ENCODE measurements around the gene LGMN.
"Not testable (repeated sequence)": the region's sequence is repeated elsewhere in the genome, so short reads cannot be mapped to it uniquely, and the experiment has no call there.

The LGMN gene

GRCh38 chr14:92748259-92749016 lies at the start of gene LGMN:
TSS of gene LGMN (minus strand) at chr14:92748627. CDS start at chr14:92732786, 15,841 bp downstream.
- DNase-seq (ENCODE audit: low read depth): peak; percentile 75

- no peak for DNase-seq (ENCODE audit: low read depth)
Observed at GRCh38 chr14:92794961-92795360, 46.5 kb upstream of the LGMN start.

- DNase-seq (ENCODE audit: low read depth): no peak
Observed at GRCh38 chr14:92794547-92794941, 46.1 kb upstream of the LGMN start.

GRCh38 chr14:92793709-92794546 lies 45.5 kb upstream of the LGMN start, which contains the start of gene GOLGA5:
TSS of gene GOLGA5 (plus strand) at chr14:92794305. CDS start at chr14:92797438, 3,133 bp downstream.
- peak; percentile 99 for DNase-seq (ENCODE audit: low read depth)

GRCh38 chr14:92792885-92793284 lies 44.5 kb upstream of the LGMN start:
- DNase-seq (ENCODE audit: low read depth): no peak

GRCh38 chr14:92789457-92790089 lies 41.1 kb upstream of the LGMN start:
- no peak for DNase-seq (ENCODE audit: low read depth)

- no peak for DNase-seq (ENCODE audit: low read depth)
Observed at GRCh38 chr14:92787554-92787953, 39.1 kb upstream of the LGMN start.

- DNase-seq (ENCODE audit: low read depth): no peak
Observed at GRCh38 chr14:92786427-92786756, 38.0 kb upstream of the LGMN start.

GRCh38 chr14:92785667-92786426 lies 37.4 kb upstream of the LGMN start:
- no peak for DNase-seq (ENCODE audit: low read depth)

- DNase-seq (ENCODE audit: low read depth): no peak
Observed at GRCh38 chr14:92783813-92784431, 35.5 kb upstream of the LGMN start.

GRCh38 chr14:92781350-92781749 lies 32.9 kb upstream of the LGMN start:
- DNase-seq (ENCODE audit: low read depth): no peak

- no peak for DNase-seq (ENCODE audit: low read depth)
Observed at GRCh38 chr14:92780444-92781232, 32.2 kb upstream of the LGMN start.

GRCh38 chr14:92778868-92779565 lies 30.6 kb upstream of the LGMN start:
- not testable (repeated sequence) for DNase-seq (ENCODE audit: low read depth)

GRCh38 chr14:92775292-92775691 lies 26.9 kb upstream of the LGMN start:
- DNase-seq (ENCODE audit: low read depth): not testable (repeated sequence)

GRCh38 chr14:92774572-92774971 lies 26.1 kb upstream of the LGMN start:
- DNase-seq (ENCODE audit: low read depth): no peak

GRCh38 chr14:92770484-92770883 lies 22.1 kb upstream of the LGMN start:
- DNase-seq (ENCODE audit: low read depth): no peak

GRCh38 chr14:92768795-92769194 lies 20.4 kb upstream of the LGMN start:
- no peak for DNase-seq (ENCODE audit: low read depth)

- DNase-seq (ENCODE audit: low read depth): not testable (repeated sequence)
Observed at GRCh38 chr14:92768236-92768635, 19.8 kb upstream of the LGMN start.

GRCh38 chr14:92763666-92764631 lies 15.5 kb upstream of the LGMN start:
- not testable (repeated sequence) for DNase-seq (ENCODE audit: low read depth)

All from activated T-cell treated with anti-CD3 and anti-CD28 coated beads for 48 hours (primary cell).